Fibroblast of lung (primary cell): ENCODE data around the gene C11orf52. TPM values are rescaled to one million over a fixed set of nuclear protein-coding genes. Genes with fewer than 3 reads are reported as not detected.
A peak's percentile ranks its signal among the peaks of the same experiment; 100 is the strongest.

Experiments
- DNase-seq, 2 donors: peaks; one replicate each; pipeline versions ENCODE4 v3.0.0 to v3.0.0-alpha.2; 2010; ENCODE audit warnings: low read depth in 2 of 2
- H2AFZ ChIP-seq: 2 replicates; pipeline ENCODE4 v1.5.1; 2012; ENCODE audit warnings: low read length, control low read depth, inconsistent platforms
- H3K27ac ChIP-seq: 2 replicates; pipeline ENCODE4 v1.5.1; 2011; ENCODE audit warnings: low read length, control low read depth; ENCODE audit not compliant: insufficient read depth
- H3K27me3 ChIP-seq: 2 replicates; pipeline ENCODE4 v1.5.1; 2011; ENCODE audit warnings: mild to moderate bottlenecking, low read length; ENCODE audit not compliant: control insufficient read depth, insufficient read depth
- H3K36me3 ChIP-seq: 2 replicates; pipeline ENCODE4 v1.5.1; 2011; ENCODE audit warnings: low read length; ENCODE audit not compliant: control insufficient read depth, insufficient read depth
- H3K4me1 ChIP-seq: 2 replicates; pipeline ENCODE4 v1.5.1; 2011; ENCODE audit warnings: low read length; ENCODE audit not compliant: control insufficient read depth, insufficient read depth; ENCODE audit errors: extremely low read depth
- H3K4me2 ChIP-seq: 2 replicates; pipeline ENCODE4 v1.5.1; 2011; ENCODE audit warnings: low read length, control low read depth; ENCODE audit not compliant: insufficient read depth; ENCODE audit errors: extremely low read depth
- H3K4me3 ChIP-seq, 4 experiments: fragments of 200-600 bp in 1 of 4; sonication (generic) in 1 of 4; replicated peaks in 1 of 4; 2 replicates each; pipeline ENCODE4 v1.5.1; 2011 to 2016; ENCODE audit warnings: low read length in 4 of 4, low read depth in 3 of 4, mild to moderate bottlenecking in 3 of 4, control low read depth in 2 of 4, inconsistent platforms in 1 of 4, mixed read lengths in 1 of 4; ENCODE audit not compliant: insufficient read depth in 1 of 4; ENCODE audit errors: control extremely low read depth in 1 of 4
- H3K79me2 ChIP-seq: 2 replicates; pipeline ENCODE4 v1.5.1; 2012; ENCODE audit warnings: mild to moderate bottlenecking, low read length, inconsistent platforms; ENCODE audit not compliant: control insufficient read depth, insufficient read depth
- H3K9ac ChIP-seq: 2 replicates; pipeline ENCODE4 v1.5.1; 2011; ENCODE audit warnings: mild to moderate bottlenecking, low read length, control low read depth; ENCODE audit not compliant: insufficient read depth
- H3K9me3 ChIP-seq: 2 replicates; pipeline ENCODE4 v1.5.1; 2012; ENCODE audit warnings: low read depth, low read length; ENCODE audit not compliant: control insufficient read depth, insufficient read depth
- H4K20me1 ChIP-seq: 2 replicates; pipeline ENCODE4 v1.5.1; 2011; ENCODE audit warnings: low read length; ENCODE audit not compliant: control insufficient read depth, insufficient read depth; ENCODE audit errors: extremely low read depth
- EZH2 ChIP-seq: IDR thresholded peaks from 2 replicates; pipeline ENCODE4 v1.5.1; 2012; ENCODE audit warnings: low read length, control low read depth, mild to moderate bottlenecking; ENCODE audit errors: missing control alignments
- polyA plus RNA-seq, 2 donors: library from polyadenylated mRNA; depleted of rRNA in 1 of 2; stranded (reverse) in 1 of 2; unstranded in 1 of 2; fragments of >200 nt; gene quantifications; 2 replicates each; pipeline ENCODE4 v1.2.1, GENCODE V29; 2011 to 2012; ENCODE audit warnings: missing spikeins in 1 of 2
- total RNA-seq: library from RNA; depleted of rRNA; stranded (reverse); fragments of >200 nt; gene quantifications from 2 replicates; pipeline ENCODE4 v1.2.1, GENCODE V29; 2014
- TF ChIP-seq, protein P1 (sequence below), 2 donors: IDR thresholded peaks in 1 of 2; conservative IDR thresholded peaks in 1 of 2; 1 replicate in 1 of 2; 2 replicates in 1 of 2; pipeline ENCODE4 v1.5.1; 2011 to 2012; ENCODE audit warnings: low read length in 2 of 2, control low read depth in 1 of 2, inconsistent platforms in 1 of 2, low read depth in 1 of 2, mild to moderate bottlenecking in 1 of 2

Gene C11orf52
- total and polyA plus RNA-seq, 2 donors (not counting 1 experiment from before 2014, with no cell fraction given), result 0.99 to 1.3 TPM

DNA sequence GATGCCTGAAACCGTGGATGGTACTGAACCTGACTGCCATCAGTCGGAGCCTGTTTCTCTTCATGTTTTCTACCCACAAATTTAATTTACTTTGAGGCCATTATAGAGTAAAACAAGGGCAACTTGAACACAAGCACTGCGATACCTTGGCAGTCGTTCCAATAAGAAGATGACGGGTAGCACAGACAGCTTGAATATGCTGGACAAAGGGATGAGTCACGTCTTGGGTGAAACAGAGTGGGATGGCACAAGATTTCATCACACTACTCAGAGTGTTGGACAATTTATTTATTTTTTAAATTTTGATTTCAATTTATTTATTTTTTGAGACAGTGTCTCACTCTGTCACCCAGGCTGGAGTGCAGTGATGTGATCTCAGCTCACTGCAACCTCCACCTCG lies 24.1 kb downstream of the C11orf52 start:
- H3K36me3 ChIP-seq, result no peaks in the 10 kb centered on the region
- no peak overlapping the region for H3K27ac ChIP-seq
- H3K4me3 ChIP-seq, result no peak overlapping the region
- no peaks in the 10 kb centered on the region for H4K20me1 ChIP-seq
- DNase-seq, result peak; percentile 81 to 87
- no peak overlapping the region for H2AFZ ChIP-seq
- TF ChIP-seq EZH2, result no peak
- TF ChIP-seq, protein P1, sequence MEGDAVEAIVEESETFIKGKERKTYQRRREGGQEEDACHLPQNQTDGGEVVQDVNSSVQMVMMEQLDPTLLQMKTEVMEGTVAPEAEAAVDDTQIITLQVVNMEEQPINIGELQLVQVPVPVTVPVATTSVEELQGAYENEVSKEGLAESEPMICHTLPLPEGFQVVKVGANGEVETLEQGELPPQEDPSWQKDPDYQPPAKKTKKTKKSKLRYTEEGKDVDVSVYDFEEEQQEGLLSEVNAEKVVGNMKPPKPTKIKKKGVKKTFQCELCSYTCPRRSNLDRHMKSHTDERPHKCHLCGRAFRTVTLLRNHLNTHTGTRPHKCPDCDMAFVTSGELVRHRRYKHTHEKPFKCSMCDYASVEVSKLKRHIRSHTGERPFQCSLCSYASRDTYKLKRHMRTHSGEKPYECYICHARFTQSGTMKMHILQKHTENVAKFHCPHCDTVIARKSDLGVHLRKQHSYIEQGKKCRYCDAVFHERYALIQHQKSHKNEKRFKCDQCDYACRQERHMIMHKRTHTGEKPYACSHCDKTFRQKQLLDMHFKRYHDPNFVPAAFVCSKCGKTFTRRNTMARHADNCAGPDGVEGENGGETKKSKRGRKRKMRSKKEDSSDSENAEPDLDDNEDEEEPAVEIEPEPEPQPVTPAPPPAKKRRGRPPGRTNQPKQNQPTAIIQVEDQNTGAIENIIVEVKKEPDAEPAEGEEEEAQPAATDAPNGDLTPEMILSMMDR (conservative IDR thresholded peaks at IDR 0.05 in 1 of 2, IDR thresholded peaks at IDR 0.05 in 1 of 2; ENCODE audit: low read depth in 1 of 2, low read length in 2 of 2), result no peak
- no peaks in the 10 kb centered on the region for H3K79me2 ChIP-seq
- H3K4me1 ChIP-seq, result peaks cover 14% of the 10 kb centered on the region
- no peak overlapping the region for H3K9ac ChIP-seq
- no peaks in the 10 kb centered on the region for H3K9me3 ChIP-seq
- no peak overlapping the region for H3K4me2 ChIP-seq
- no peaks in the 10 kb centered on the region for H3K27me3 ChIP-seq

DNA sequence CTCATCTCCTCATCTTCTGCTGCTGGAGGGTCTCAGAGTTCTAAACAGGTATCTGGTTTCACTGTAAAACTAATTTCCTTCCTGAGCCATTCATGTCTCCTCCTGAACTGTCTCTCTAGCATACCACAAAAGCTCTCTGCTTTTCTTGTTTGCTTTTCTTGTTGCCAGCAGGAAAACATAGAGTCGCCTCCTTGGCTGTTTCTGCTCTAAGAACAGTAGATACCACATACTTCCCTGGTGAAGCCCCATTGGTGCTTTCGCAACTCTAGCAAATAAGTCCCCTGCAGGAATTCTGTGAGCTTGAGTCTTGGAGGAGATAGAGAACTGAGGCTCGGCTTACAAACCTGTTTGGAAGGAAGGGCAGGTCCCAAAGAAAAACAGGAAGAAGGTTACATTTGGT lies 25.4 kb downstream of the C11orf52 start:
- no peaks in the 10 kb centered on the region for H3K79me2 ChIP-seq
- H4K20me1 ChIP-seq, result no peaks in the 10 kb centered on the region
- peak; percentile 67 to 81 for DNase-seq
- H3K4me1 ChIP-seq, result peaks cover 7% of the 10 kb centered on the region
- no peaks in the 10 kb centered on the region for H3K36me3 ChIP-seq
- no peaks in the 10 kb centered on the region for H3K9me3 ChIP-seq
- no peaks in the 10 kb centered on the region for H3K27me3 ChIP-seq
- peak overlapping the region; percentile 11 for H3K4me2 ChIP-seq
- H3K4me3 ChIP-seq, result no peak overlapping the region
- no peak overlapping the region for H3K9ac ChIP-seq
- H2AFZ ChIP-seq, result no peak overlapping the region
- TF ChIP-seq, protein P1 (conservative IDR thresholded peaks at IDR 0.05 in 1 of 2, IDR thresholded peaks at IDR 0.05 in 1 of 2; ENCODE audit: low read depth in 1 of 2, low read length in 2 of 2), result no peak
- no peak for TF ChIP-seq EZH2
- H3K27ac ChIP-seq, result no peak overlapping the region

DNA sequence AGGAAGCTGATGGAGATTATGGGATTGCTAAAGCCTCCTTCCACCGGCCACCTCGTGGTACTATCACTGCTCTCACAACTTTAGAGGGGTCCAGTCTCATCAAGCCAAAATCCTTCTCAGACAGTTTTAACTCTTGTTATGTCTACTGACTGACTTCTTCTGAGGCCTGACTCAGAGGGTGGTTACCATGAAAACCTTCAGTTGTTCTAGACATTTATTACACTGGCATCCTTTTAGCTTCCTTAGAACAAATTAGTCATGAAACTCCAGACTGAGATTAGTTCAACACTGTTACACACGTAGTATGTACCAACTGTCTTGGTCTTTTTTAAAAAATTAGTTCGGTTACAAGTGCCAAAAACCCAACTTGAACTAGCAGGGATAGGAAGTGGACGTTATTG lies 25.9 kb downstream of the C11orf52 start:
- Histone ChIP-seq H3K27ac (no peak overlapping the region), H3K27me3 (no peaks in the 10 kb centered on the region), H3K4me1 (peaks cover 4% of the 10 kb centered on the region), H3K4me3 (no peak overlapping the region), H3K9me3 (no peaks in the 10 kb centered on the region), H3K36me3 (no peaks in the 10 kb centered on the region), H3K4me2 (no peak overlapping the region), H2AFZ (no peak overlapping the region), H4K20me1 (no peaks in the 10 kb centered on the region), H3K79me2 (no peaks in the 10 kb centered on the region), H3K9ac (no peak overlapping the region)
- peak; percentile 88 to 98 for DNase-seq
- no peak for TF ChIP-seq EZH2
- TF ChIP-seq, protein P1 (conservative IDR thresholded peaks at IDR 0.05 in 1 of 2, IDR thresholded peaks at IDR 0.05 in 1 of 2; ENCODE audit: low read depth in 1 of 2, low read length in 2 of 2), result no peak
